D721Med (cell line): Measurements from ENCODE around the gene SFRP5.

Experiments
- DNase-seq: peaks from one replicate; pipeline ENCODE4 v3.0.0; 2011; ENCODE audit warnings: low spot score; ENCODE audit not compliant: insufficient read length
- FAIRE-seq: peaks from 2 replicates; lab custom pipeline; 2011; peaks lifted over from hg19 to GRCh38; lab: Jason Lieb, UNC
- TF ChIP-seq, protein P1 (sequence below): IDR thresholded peaks from 2 replicates; pipeline ENCODE4 v1.5.1; 2012; ENCODE audit warnings: mild to moderate bottlenecking, control low read depth; ENCODE audit not compliant: insufficient read depth; ENCODE audit errors: missing control alignments

The SFRP5 gene

DNA sequence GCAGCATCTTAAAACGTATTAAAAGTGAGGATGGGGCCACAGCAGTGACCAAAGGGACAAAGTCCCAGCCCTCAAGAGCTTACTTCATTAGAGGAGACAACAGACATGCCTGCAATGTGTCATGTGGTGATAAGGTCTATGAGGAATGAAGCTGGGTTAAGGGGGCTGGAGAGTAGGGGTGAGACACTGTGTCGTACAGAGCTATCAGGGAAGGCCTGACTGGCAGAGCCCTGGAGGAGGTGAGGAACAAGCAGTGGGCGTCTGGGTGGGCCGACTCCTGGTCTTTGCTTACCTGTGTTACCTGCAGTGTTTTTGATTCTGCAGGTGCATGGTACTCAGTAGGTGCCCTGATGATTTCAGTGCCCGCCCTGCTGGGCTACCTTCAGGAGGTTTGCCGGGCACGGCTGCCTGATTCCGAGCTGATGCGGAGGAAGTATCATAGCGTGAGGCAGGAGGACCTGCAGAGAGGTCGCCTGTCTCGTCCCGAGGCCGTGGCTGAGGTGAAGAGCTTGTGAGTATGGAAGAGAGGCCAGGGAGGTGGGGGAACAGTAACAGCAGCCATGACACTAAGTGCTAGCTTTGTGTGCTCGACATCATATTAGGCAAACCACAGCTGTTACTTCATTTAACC is 27.3 kb downstream of the SFRP5 start:
- TF ChIP-seq, protein P1, sequence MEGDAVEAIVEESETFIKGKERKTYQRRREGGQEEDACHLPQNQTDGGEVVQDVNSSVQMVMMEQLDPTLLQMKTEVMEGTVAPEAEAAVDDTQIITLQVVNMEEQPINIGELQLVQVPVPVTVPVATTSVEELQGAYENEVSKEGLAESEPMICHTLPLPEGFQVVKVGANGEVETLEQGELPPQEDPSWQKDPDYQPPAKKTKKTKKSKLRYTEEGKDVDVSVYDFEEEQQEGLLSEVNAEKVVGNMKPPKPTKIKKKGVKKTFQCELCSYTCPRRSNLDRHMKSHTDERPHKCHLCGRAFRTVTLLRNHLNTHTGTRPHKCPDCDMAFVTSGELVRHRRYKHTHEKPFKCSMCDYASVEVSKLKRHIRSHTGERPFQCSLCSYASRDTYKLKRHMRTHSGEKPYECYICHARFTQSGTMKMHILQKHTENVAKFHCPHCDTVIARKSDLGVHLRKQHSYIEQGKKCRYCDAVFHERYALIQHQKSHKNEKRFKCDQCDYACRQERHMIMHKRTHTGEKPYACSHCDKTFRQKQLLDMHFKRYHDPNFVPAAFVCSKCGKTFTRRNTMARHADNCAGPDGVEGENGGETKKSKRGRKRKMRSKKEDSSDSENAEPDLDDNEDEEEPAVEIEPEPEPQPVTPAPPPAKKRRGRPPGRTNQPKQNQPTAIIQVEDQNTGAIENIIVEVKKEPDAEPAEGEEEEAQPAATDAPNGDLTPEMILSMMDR: no peak
- DNase-seq: no peak
- FAIRE-seq: no peak

DNA sequence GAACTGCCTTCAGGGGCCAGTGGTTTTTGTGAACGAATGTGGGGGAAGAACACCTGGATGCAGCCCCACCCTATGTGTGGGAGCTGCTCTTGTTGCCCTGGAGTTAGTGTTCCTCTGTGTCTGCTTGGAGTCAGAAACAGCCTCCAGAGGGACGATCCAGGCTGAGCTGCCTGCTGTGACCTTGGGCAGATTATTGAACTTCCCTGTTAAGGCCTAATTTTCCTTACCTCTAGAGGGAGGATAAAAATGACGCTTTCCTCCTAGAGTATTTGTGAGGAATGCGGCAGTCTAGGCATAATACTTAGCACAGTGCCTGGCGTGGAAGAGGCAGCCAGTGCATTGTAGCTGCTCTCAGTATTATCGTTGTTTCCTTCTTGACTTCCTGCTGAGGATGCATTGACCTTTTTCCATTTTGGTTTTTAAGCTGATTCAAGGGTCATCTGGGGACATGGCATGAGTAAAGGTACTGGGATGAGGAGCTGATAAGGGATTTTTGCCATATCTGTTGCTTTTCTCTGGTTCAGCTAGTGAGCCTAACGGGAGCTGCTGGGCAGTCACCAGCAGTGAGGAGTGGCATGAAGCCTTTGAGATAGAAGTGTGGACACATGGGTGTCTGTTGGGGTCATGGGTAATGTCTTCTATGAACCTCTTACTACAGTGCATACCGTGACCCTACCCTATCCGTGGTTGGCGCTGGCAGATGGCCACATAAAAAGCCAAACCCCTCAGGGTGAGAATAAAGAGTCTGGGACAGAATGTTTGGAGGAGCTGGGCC is 28.4 kb downstream of the SFRP5 start:
- TF ChIP-seq, protein P1: no peak
- no peak for DNase-seq
- FAIRE-seq: no peak

DNA sequence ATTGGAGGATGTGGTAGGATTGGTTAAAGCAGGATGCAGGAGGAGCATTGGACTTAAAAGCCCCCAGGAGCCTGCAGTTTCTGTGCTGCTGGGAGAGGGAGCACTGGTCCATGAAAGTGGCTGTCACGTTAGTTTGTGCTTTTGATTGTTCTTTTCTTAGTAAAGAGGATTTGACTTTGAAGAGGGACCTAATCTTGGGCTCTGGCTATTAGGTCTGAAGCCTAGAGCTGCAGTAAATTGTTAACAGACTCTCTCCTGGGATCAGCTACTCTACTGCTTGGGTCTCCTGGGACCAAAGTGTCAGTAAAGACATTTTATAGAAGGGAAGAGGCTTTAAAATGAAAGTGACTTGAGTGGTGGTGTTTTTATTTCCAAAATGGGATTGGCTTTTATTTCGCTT is 31.2 kb downstream of the SFRP5 start:
- TF ChIP-seq, protein P1: peak; percentile 37
- DNase-seq (no peak), FAIRE-seq (no peak)

DNA sequence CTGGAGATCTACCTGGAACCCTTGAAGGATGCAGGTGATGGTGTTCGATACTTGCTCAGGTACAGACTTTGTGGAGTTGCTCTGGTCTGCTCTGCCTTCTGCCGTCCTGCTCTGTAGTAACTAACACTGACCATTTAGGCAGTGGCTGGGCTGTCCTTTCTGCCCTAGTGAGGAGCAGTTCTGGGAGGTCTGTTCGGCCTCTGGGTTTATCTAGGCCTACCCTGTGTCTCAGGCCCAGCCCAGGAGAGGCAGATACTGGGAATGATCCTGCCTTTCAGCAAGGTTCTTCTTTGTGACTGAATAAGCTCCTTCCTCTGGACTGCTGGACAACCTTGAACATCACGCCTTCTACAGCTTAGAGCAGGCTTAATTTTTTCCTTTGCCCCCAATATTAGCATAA is 33.2 kb downstream of the SFRP5 start:
- FAIRE-seq (no peak), DNase-seq (no peak)
- TF ChIP-seq, protein P1: no peak

DNA sequence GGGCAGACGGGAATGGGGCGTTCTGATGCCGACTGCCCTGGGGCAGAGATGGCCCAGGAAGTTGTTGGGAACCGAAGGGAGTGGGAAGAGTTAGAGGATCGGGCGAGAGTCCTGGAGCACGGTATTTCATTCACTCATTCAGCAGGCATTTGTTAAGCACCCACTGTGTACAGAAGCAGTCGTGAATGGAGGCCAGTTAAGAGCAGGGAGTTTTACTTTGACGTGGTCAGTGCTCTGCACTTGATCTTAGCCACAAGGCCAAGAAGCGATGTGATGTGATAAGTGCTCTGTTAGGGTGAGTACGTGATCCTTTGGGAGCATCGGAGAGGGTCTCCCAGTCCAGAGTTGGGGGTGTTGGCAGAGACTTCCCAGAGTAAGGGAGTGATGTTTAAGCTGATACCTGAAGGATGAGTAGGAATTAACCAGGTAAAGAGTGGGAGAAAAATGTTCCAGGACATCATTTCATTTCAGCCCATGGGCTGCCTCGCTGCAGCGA is 34.0 kb downstream of the SFRP5 start:
- no peak for DNase-seq
- TF ChIP-seq, protein P1: no peak
- FAIRE-seq: no peak

DNA sequence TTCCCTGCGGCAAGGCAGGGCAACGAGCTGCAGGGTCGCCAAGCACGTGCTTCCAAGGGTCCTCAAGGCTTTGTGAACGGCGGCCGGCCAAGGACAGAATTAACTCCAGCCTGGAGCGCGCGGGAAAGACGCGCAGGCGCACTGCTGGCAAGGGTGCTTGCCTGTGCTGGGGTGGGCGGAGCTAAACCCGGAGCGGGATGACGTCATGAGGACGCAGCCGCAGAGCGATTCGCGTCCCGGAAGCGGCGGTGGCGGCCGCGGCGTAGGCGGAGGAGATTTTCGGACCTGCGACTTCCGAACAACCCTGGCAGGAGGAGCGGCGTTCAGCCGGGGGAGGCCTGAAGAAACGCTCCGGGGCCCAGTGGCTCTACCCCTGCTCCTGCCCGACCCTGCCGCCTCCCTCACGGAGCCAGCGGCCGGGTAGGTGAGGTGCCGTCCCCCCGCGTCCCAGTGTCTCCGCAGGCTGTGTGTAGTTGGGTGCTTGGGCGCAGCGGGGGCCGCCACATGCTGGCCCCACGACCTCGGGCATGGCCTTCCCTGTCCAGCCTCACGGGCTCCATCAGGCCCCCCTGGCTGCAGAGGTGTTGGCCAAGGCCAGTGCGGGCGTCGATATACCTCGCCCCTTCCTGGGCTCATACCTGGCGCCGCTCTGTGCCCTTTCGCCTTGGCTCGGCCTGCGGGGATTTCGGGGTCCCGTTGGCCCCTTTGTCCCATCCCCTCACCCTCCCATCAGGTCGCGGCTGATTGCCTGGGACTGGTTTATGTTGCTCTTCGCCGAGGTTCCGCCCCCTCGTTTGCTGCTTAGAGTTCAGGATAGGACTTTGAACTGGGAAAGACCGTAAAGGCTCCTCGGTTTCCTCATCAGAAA is 34.7 kb downstream of the SFRP5 start, which contains the start of gene ZFYVE27:
Gene ZFYVE27, plus strand, starts transcription at position 227 of the 868 bp plus-strand sequence. CDS start 1,350 bp downstream, outside the sequence.
- DNase-seq: peak; percentile 94
- FAIRE-seq: no peak
- TF ChIP-seq, protein P1: no peak
